ENCODE measurements around the gene RAB35.
A peak's percentile ranks its signal among the peaks of the same experiment; 100 is the strongest.

RAB35 gene

DNA sequence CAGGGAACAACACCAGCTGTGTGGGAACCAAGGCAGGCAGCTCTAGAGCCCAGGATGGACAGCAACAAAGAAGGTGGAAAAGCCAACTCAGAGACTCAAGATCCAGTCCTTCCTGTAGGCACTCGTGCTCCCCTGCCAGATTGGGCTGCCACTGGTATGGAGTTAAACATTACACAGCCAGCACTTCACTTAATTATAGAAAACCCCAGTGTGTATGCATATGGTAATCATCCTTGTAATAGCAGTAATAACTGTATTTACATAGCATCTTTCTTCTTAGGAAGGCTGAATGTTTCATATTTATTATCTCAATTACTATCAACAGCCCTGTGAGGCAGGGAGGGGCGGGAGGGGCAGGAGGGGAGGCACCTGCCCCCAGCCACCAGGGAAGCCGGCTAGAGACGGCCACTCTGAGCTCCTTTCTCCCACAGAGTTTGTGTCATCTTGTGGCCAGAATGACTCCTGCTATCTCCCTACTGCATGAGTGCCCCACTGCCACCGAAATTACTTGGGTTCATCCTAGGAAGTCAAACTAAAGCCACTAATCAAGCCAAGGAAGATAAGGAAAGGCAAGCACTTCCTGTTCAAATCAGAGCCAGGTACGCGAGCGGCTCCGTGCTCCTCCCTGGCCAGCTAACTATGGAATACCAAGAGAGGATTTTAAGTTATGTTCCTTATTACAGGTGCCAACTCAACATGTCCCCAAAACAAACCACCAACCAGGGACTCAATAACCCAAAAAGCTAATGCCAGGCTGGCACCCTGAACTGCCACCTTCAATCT, 15.7 kb upstream of the RAB35 start:
- DNase-seq, result peak; percentile 75

DNA sequence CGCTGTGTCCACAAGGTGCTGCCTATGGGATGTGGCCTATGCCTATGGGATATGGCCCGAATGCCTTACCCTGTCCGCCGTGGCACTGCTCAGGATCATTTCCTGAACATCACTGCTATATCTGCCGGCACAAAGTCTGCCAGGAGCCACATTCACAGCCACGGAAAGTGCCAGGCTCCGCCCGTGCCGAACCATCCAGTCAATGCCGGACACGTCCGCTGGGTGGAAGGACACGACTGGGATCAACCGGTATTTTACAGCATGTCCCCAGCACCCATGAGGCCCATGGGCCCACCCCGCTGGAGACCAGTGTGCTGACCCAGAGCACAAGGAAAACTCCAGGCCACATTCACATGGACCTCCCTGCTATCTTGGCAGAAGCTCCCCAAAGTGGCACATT, 14.6 kb upstream of the RAB35 start:
- no peak for DNase-seq

DNA sequence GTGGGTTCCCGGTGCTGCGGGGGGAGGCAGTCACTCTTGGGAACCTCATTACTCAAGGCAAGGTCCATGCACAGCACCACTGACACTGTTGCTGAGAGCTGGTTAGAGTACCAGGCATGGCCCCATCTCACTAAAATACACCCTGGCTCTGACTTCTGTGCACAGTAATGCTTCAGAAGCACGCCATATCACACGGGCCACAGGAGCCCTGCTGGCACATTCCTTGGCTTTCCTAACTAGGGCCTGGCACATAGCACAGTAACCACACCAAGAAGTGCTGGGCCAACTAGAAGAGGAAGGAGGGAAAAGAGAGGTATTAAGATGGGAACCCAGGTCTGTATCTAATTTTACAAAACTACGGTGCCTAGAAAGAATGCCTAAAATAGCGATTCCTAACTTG, 13.5 kb upstream of the RAB35 start:
- DNase-seq, result no peak

DNA sequence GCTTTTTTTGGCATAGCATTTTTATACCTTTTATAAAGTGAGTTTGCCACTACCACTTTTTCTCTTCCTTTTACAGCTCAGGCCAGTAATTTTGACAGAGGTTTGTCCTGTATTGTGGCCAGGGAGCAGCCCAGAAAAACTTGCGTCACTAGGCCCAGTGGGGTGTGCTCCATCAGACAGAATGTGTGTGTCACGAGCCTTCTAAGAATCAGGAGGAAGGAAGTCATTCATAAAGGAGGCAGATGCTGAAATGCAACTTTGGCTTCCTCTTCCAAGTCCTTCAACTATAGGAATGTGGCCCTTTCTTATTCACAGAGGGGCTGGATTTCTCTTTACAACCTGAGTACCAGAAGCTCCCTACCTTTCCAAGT, 10.1 kb upstream of the RAB35 start:
- no peak for DNase-seq

DNA sequence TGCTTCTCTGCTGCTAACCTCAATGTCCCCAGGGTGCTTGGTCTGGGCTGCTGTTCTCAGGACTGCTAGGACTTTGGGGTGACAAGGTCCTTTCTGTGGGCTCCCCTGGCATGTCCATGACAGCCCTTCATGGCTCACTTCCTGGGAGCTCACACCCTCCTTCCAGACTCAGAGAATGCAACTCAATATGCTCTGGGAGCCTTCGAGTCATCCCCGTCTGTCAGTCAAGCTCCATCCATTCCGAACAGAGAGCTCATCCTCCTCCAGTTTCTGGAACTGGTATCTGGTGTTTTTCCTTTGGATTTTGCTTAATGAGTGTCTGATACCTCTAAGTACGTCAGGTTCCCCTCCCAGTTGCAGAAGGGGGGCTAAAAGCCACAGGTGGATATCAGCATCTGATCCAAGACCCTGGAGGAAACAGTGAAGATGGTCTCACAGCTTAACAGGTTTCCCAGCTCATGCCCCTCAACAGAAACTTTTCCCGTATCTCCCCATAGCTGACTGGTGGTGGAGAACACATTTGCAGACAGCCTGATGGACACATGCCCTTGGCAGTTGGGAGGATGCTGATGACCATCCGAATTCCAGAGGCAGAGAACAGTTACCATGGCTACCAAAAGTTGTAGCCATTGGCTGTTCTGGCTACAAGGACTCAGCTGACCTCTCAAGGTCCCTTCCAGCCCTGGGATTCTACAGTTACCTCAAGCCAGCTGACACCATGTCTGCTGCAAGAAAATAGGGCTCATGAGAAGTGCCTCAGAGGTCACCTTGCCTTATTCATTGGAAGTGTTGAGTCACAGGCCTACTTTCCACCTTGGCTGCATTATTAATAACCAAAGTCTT, 9.5 kb upstream of the RAB35 start:
- no peak for DNase-seq

DNA sequence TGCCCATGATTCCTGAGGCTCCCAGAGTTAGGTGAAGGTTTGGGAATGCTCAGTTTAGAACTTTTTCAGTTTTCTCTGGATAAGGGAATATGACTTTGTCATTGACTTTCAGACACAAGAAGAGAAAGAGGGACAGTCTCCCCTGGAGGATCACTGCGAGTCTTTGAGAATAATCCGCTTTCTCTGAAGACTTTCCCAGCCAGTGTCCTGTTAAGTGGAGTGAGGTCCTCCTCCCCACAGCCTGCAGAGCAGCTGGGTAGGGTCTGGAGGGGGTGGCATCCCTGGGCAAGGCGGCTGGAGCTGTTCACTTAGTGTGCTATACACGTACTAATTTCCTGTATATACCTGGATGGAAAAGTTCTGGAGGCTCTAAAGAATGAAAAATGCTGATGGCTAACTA, 8.5 kb upstream of the RAB35 start:
- DNase-seq, result no peak

DNA sequence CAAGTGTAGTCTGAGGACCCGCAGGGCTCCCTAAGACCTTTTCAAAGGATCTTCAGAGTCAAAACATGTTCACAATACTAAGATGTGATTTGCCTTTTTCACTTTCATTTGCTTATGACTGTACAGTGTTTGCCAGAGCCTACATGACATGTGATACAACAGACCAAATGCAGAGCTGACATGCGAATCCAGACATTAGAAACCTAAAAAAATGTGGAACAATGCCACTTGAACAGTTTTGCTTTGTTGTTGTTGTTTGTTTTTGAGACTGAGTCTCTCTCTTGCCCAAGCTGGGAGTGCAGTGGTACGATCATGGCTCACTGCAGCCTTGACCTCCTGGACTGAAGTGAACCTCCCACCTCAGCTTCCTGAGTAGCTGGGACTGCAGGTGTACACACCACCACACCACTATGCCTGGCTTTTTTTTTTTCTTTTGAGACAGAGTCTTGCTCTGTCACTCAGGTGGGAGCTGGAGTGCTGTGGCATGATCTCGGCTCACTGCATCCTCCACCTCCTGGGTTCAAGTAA, 5.3 kb upstream of the RAB35 start:
- no peak for DNase-seq

DNA sequence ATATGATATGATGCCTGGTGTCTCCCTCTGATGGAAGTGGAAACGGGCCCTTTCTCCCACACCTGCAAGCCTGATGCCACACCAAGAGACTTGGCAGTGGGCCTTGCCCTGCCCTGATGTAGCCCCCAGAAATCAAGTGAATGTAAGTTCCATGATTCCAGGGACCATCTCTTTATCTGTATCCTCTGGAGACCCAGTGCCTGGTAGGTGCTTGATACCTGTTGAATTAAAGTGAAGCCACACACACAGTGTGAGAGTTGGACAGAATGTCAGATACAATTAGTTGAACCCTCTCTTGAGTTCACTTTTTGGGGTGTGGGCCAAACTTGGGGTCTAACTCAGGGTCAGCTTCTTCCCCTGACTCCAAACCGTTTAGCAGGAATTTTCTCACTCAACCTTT, 4.8 kb upstream of the RAB35 start:
- DNase-seq, result no peak

DNA sequence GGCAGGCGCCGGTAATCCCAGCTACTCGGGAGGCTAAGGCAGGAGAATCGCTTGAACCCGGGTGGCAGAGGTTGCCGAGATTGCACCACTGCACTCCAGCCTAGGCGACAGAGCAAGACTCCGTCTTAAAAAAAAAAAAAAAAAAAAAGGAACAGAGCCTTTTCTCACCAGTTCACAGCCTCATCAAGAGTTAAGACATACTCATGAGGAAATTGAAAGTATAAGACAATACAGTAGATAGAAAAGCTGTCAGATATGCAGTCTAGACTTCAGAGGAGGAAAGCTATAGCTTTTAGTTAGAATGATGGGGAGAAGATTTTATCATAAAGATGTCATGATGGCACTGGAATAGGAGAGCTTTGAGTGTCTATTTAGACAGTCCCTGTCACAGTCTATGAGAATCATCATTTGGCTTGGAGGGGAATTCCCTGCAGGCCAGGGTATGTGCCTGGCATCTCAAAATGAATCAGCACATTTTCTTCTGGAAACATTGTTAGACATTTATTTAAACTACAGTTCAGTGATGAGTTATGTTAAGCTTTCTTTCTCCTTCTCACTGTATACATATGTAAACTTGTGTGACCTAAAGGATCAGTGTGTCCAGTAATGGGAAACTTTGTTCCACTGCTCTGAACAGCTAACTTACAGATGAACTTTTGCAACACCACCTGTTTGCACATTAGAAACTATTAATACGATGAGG, 2.9 kb upstream of the RAB35 start:
- DNase-seq, result no peak

DNA sequence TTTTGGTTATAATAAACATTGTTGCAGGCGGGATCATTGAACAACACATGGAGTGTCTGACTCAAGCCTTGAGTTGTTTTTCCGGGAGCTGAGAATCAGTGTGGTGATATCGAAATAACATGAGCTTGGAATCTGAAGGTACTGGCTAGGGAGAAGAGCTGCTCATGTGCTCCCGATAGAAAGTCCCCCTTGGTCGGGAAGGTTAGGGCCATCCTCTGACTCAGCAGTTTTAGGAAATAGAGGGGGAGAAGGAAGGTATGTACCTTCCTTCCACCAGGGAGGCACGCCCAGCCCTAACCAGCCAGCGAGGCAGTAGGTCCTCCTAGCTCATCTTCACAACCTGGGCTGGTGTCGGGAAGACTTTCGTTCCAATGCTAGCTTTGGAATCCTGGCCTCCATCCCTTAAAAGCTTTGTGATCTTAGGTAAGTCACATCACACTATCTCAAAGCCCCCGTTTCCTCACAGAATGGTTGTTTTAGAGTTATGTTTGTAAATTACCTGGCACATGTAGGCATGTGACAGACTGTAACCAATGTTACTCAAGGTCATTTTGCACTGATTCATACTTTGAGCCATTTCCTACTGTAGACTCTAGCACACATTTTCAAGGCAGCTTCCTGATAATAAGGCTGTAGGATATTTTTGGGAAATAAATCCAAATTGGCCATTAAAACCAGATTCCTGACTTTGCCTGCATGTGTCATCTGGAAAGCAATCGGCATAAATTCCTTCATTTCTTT, 1.9 kb upstream of the RAB35 start:
- DNase-seq, result no peak

DNA sequence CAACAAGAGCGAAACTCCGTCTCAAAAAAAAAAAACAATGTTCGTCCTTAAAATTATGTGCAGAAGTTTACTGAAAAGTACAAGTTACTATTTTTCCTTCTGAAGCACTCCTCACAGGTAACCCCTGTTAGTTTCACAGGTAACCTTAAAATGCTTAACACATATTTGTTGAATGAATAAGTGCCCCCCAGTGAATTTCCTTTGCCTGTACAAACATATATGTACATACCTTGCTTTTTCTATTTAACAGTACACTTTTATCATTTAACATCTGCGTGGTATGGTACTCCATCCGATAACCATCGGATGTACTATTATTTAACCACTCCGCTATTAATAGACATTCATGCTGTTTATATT, 1.4 kb upstream of the RAB35 start:
- DNase-seq, result no peak

DNA sequence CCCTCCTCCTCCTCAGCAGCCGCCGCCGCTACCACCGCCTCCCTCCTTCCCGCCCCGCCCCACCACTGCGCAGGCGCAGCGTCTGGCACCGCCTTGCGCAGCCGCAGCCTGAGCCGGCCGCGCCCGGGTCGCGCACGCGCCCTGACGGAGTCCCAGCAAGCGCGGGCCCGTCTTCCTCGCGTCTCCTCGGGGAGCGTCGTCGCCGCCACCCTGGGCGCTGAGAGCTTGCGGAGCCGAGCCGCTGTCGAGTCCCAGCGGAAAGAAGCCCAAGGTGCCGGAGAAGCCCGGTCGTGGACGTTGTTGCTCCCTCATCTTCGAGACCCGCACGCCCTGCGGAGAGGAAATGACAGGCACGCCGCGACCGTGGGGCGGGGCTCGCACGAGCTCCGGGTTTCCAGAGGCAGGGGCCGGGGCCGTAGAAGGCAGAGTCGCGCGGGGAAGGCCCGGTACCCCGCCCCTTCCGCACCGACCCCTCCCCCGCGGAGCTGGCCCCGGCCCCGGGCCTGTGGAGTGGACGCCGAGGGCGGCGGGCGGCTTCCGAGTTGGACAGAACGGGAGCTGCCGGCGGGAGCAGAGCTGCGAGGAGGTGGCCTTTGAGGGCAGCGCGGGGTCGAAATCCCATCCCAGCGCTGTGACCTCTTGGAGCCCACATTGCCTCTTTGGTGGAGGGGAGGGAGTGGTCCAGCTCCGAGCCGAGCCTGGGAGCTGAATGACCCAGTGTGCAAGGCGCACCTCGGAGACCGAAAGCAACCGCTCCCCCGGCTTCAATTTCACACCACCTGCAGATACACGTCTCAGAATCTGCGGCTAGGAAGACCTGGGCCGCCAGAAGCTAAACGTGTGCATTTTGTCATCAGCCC, 469 bp upstream of the RAB35 start:
- DNase-seq, result peak; percentile 90

DNA sequence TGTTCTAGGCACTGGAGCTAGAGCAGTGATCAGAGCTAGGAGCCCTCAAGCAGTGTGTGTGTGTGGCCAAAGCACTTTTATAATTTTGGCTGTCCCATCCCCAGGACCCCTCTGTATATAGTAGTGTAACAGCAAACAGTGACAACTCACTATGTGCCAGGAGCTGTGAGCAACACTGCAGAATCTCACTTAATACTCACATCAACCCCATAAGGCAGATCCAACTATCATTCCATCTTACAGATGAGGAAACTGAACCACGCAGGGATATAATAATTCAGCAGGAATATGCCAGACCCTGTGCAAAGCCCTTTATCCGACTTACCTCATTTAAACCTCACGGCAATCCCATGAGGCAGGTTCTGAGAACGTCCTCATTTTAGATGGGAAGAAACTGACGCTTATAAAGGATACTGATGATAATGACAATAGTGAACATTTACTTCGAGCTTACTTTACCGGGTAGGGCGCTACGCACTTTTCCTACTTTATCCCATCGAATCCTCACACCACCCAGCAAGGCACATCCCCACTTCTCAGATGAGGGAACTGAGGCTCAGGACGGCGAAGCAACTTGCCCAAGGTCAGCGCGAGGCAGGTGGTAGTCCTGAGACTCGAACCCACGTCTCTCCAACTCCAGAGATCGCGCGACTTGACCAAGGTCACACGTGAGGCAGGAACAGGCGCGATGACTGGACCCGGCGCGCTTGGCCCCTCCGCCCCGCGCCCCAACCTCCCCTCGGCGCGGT, 687 bp downstream of the RAB35 start:
- DNase-seq, result no peak

DNA sequence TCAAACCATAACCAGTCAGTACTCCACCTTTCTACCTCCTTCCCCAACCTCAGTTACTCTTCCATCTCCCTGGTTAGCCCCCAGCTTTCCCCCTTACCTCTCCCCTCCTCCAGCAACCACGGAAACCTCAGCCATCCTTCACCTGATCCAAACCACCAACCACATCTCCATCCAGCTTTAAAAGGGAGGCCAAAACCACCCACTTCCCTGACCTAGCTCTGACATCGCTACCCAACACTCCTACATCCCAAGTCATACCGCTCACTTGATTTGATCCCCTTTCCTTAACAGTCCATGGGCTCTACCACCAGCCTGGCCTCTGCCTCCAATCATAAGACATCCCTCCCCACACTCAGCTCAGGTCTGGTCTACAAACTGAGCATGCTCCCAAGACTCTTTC, 1.5 kb downstream of the RAB35 start:
- no peak for DNase-seq

DNA sequence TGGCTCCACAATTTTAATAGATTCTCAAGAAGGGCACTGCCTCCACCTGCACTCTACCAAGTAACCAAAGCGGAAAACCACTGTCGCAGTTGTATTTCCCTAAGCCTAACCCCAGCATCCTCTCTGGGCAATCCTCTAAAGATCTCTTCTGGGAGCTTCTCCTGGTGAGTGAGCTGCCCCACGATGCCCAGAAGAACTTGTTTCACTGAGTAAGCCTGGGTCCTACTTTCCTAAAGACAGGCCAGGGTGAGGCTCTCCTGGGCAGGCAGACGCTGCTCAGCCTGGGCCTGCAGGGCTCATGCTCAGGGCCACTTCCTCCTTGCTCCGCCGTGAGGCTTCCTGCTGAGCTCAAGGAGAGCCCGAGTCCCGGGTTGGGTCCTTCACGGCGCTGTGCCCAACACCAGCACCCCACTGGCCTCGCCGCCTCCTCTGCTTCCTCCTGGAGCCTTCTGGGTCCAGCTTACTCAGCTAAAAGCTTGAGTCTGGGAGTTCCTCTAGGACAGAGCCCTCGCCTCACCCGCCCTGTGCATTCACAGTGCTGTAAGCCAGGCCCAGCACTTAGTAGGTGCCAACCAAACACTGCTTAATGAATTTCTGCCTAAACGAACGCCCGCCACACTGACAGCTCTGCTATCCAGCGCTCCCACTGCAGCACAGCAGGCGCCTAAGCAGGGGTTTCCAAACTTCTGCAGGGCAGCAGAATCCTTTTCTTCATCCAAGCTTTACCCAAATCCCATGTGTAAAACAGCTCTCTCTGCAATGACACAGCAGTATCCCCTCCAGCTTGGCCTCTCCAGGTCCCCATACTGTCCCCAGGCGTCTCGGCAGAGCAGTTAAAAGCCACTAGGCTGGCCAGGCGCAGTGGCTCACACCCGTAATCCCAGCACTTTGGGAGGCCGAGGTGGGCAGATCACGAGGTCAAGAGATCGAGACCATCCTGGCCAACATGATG, 5.7 kb downstream of the RAB35 start:
- no peak for DNase-seq

DNA sequence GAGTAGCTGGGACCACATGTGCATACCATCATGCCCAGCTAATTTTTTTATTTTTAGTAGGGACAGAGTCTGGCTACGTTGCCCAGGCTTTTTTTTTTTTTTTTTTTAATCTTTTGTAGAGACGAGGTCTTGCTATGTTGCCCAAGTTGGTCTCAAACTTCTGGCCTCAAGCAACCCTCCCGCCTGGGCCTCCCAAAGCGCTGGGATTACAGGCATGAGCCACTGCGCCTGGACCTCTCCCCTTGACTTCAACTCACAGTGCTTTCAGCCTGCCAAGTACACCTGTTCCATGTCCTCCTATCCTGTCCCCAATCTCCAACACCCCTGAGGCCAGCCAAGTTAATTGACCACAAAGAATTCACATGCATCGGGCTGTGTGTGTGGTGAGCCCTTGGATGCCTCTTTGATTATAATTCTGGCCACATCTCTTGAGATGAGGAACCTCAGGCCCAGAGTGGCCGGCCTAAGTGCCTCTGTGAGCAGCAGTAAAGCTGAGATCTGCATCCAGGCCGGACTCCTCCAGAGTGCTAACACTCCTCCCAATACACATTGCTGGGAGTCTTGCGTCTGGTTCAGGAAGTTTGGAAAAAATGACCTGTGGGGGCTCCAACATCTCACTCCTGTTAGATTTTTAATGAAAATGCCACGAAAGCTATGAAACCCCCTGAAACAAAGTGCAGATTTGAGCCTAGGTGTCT, 6.8 kb downstream of the RAB35 start:
- no peak for DNase-seq

DNA sequence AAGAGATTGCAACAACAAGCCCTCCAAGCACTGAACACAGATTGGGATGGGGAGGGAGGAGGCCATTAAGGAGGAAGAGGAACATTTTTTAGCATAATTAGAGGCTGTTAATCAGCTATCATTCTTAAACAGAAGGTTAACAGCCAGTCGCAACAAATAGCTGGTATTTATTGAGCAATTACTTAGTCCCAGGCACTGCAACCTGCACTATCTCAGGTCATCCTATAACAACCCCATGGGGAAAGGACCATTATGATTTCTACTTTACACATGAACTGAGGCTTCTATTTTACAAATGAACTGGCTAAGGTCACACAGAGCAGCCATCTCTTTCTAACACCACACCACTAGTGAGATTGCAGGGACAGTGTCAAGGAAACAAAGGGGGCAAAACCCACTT, 10.4 kb downstream of the RAB35 start:
- no peak for DNase-seq

DNA sequence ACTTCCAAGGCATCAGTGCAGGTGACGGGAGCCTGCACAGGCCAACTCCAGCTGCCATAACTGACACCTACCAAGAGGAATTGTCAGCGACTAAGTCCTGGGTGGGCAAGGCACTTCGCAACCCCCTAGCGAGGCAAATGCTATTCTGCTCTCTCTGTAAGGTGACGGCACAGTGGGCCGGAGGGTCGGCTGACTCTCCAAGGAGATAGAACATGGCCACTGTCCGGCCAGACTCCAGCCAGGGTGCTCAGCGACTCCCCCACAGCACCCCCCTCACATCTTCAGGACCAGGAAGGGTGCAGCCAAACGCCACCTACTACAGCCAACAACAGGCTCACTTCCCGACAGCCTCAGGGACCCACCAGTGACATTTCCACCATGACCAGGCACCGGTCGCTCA, 13.2 kb downstream of the RAB35 start:
- DNase-seq, result no peak

DNA sequence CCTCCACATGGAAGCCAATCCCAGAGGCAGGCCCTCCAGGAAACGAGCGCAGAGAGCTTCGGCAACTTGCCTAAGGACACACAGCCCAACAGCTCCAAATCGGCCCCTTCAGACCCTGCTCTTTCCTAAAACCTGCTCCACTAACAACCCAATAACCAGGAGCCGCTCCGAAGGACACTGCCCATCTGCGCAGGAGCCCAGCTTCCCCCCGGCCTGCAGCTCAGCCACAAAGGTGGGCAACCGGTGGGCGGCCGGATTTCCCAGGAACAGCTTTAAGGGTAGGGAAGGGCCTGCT, 13.6 kb downstream of the RAB35 start:
- no peak for DNase-seq
